GM18526 (cell line): ENCODE measurements around the gene SLC22A17.

ENCODE experiments used
- POLR2A ChIP-seq: IDR thresholded peaks from 3 replicates; pipeline ENCODE4 v1.6.1; 2011; ENCODE audit not compliant: insufficient read length; ENCODE audit errors: extremely low read depth

SLC22A17 gene

DNA sequence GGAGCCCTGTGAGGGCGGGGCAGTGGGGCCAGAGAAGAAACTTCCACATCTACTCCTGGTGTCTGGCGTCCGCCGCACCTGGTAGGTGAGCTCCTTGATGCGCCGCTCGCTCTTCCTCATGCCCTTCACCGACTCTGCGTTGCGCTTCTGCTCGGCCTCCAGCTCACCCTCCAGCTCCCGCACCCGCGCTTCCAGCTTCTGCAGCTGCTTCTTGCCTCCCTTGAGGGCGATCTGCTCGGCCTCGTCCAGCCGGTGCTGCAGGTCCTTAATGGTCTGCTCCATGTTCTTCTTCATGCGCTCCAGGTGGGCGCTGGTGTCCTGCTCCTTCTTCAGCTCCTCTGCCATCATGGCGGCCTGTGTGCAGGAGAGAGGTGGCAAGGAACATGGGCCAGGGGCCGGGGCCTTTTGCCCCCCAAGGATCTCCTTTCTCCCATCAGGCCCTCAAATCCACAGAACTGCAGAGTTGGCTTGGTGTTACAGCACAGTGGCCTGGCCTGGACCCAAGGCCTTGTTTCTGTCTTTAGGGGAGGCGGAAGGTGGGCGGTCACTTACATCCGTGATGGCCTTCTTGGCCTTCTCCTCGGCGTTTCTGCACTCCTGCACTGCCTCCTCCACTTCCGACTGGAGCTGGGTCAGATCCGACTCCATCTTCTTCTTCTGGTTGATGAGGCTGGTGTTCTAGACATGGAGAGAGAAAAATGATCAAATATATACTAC is 31.8 kb upstream of the SLC22A17 start:
- TF ChIP-seq POLR2A, result no peak

- TF ChIP-seq POLR2A, result no peak
Measured at GRCh38 chr14:23382731-23383440, 30.2 kb upstream of the SLC22A17 start.

DNA sequence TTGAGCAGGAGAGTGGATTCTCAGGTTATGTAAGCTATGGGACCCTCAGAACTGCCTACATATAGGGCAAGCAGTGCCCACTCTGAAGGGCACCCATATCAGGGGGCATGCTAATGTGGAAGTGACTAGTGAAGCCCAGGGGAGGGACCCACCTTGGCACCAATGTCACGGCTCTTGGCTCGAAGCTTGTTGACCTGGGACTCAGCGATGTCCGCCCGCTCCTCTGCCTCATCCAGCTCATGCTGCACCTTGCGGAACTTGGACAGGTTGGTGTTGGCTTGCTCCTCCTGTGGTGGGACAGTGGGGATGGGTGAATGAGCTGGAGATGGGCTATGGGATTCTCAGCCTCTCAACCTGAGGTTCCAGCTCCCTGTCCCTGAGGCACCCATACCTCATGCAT is 29.6 kb upstream of the SLC22A17 start:
- TF ChIP-seq POLR2A, result no peak

DNA sequence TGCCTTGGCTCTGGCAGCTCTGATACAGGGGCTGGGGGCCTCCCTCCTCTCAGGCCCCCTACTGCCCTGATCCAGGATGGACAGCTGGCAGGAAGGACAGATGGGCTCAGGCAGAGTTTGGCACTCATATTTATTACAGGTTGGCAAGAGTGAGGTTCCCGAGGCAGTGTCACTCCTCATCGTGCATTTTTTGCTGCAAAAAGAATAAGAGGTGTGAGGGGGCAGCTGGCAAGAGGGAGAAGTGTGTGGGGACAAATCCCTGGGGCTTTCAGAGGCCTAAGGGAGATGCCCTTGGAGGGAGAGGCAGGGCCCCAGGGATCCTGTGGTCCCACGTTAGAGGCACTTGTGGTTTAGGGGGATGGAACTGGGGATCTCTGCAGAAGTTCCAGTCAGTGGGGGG is 29.2 kb upstream of the SLC22A17 start:
- TF ChIP-seq POLR2A, result no peak

- no peak for TF ChIP-seq POLR2A
Measured at GRCh38 chr14:23380976-23381375, 28.3 kb upstream of the SLC22A17 start.

- no peak for TF ChIP-seq POLR2A
Measured at GRCh38 chr14:23380197-23380914, 27.7 kb upstream of the SLC22A17 start.

GRCh38 chr14:23379366-23380196 is 26.9 kb upstream of the SLC22A17 start:
- no peak for TF ChIP-seq POLR2A

DNA sequence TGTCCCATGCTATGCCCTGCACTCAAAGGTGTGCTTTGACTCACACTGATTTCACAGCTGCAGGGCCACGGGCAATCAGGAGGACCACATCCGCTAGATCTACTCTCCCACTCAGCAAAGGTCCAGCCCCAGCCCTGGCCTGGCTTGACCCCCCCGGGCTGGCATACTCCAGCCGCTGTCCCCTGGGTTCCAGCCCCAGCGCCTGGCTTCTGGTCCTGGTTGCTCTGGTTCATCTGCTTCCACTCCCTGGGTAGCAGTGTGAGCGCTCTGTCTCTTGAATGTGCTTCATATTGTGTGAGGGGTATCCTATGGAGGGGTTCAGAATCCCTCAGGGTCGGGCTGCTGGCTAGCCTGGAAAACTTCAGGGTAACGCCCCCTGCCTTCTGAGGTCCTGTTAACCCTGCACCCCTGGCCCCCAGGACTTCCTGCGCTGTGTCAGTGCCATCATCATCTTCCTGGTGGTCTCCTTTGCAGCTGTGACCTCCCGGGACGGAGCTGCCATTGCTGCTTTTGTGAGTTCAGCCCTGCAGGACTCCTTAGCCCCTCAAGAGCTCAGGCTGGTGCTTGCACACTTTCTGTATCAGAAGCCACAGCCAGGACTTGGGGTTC is 26.0 kb upstream of the SLC22A17 start:
- TF ChIP-seq POLR2A, result no peak

DNA sequence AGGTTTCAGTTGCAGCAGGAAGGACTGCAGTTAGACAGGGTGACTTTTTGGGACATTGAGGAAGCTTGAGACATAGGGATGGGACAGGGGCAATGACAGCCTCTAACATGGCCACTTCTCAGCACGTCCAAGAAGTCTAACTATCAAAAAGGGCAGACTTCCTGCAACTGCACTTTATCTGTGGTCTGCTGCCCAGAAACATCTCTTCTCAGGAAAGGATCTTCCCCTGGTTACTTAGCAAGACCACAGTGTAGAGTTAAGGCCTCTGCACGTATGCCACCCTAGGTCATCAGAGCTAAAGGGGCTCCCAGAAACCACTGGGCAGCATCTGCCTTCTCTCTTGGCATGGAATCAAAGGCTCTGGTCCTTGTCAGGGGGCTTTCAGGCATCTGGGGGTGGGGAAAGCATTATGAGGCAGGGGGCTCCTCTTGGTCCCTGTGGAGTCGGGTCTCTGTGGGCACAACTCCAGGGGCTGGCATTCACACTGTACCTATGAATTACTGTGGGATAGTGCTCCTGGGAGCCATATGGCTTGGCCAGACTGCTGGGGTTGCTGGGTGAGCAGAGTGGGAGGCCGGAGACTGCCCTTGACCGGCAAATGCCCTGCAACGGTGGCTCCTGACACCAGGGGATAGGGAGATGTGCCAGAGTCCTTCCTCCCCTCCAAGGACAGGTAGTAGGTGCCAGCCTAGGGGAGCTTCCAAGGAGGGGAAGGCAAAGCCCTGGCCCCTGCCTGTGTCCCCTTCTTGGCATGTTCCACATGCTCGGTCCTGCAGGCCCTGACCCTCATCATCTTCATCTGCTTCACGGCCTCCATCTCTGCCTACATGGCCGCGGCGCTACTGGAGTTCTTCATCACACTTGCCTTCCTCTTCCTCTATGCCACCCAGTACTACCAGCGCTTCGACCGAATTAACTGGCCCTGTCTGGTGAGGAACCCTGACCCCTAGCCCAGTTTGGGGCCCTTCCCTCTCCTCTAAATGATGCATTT is 25.2 kb upstream of the SLC22A17 start:
- no peak for TF ChIP-seq POLR2A

- no peak for TF ChIP-seq POLR2A
Measured at GRCh38 chr14:23377198-23377550, 24.5 kb upstream of the SLC22A17 start.

- TF ChIP-seq POLR2A, result no peak
Measured at GRCh38 chr14:23376482-23377197, 24.0 kb upstream of the SLC22A17 start, which contains the start of gene CMTM5. Gene CMTM5 (plus strand): TSS chr14:23377046. CDS start chr14:23377252, 206 bp downstream.

DNA sequence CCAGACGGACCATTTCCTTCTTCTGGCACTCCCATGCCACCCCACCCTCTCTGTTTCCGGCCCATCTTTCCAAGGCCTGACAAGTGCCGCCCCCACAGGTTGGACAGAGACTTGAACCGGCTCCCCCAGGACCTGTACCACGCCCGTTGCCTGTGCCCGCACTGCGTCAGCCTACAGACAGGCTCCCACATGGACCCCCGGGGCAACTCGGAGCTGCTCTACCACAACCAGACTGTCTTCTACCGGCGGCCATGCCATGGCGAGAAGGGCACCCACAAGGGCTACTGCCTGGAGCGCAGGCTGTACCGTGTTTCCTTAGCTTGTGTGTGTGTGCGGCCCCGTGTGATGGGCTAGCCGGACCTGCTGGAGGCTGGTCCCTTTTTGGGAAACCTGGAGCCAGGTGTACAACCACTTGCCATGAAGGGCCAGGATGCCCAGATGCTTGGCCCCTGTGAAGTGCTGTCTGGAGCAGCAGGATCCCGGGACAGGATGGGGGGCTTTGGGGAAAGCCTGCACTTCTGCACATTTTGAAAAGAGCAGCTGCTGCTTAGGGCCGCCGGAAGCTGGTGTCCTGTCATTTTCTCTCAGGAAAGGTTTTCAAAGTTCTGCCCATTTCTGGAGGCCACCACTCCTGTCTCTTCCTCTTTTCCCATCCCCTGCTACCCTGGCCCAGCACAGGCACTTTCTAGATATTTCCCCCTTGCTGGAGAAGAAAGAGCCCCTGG is 23.0 kb upstream of the SLC22A17 start:
- no peak for TF ChIP-seq POLR2A
